GM10847 (cell line): Measurements from ENCODE around the gene TBCA.

Experiments
- POLR2A ChIP-seq: IDR thresholded peaks from 2 replicates; pipeline ENCODE4 v1.6.1; 2011; ENCODE audit not compliant: insufficient read length; ENCODE audit errors: extremely low read depth

TBCA gene

DNA sequence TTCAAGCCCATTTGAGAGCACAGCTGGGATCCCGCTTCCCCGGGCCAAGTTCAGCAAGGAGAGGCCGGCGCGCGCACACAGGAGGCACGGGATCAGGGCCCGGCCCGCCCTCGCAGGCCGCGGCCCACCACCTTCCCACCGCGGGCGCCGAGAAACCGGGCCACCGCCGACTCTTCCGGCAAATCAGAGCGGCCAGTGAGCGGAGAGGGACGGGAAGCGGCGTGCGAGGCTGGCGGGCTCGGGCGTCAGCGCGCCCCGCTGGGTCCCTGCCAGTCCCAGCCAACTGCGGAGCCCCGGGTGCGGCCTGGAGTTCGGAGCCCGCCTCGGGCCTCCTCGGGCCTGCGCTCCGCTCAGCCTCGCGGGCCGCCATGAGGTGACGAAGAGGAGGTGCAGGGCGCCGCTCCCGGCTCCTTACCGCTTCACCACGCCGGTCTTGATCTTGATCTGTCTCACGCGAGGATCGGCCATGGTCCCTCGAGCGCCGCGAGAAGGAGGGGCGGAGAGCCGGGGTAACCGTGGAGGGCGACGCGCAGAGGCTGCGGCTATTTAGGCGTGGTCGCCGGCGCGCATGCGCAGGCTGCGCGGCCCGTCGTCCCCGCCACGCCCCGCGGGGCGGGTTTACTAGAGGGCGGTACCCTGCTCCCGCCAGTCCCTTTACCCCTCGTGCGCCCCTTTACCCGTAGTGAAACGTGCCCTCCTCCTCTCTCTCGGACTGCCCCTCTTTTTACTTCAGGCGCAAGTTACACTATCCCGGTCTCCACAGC lies at the start of gene TBCA:
TSS of gene TBCA (minus strand) at position 550 of the 764 bp plus-strand sequence. CDS start at position 468, 82 bp downstream.
- TF ChIP-seq POLR2A = peak; percentile 71

DNA sequence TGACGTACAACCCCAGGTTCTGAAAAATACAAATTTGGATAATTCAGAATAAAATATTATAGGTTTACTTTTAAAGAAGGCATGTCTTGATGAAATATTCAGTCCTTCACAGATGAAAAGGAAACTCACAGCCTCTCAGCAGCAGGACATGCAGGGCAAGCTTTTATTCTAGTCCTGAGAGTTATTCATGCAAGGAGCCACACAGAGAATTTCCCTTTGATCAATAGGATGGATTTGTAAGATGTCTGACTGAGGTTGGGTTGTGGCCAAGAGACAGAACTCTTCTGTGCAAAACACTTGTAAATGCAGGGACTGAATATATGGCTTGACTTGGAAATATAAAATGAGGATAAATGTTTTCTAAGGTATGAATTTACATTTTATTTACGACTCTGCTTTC lies 48.8 kb upstream of the TBCA start:
- no peak for TF ChIP-seq POLR2A

- TF ChIP-seq POLR2A = no peak
Observed at GRCh38 chr5:77816686-77817085, 40.5 kb upstream of the TBCA start.

DNA sequence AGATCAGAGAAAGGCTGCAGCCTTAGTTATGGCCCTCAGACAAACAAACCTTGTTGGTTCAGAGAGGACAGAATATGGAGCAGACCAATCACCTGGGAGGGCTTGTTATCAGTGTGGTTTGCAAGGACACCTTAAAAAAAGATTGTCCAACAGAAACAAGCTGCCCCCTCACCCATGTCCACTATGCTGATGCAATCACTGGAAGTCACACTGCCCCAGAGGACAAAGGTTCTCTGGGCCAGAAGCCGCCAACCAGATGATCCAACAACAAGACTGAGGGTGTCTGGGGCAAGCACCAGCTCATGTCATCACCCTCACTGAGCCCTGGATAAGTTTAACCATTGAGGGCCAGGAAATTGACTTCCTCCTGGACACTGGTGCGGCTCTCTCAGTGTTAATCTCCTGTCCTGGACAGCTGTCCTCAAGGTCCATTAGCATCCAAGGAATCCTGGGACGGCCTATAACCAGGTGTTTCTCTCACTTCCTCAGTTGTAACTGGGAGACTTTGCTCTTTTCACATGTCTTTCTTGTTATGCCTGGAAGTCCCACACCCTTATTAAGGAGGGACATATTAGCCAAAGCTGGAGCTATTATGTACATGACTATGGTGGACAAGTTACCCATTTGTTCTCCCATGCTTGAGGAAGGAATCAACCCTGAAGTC lies 36.9 kb upstream of the TBCA start:
- no peak for TF ChIP-seq POLR2A

DNA sequence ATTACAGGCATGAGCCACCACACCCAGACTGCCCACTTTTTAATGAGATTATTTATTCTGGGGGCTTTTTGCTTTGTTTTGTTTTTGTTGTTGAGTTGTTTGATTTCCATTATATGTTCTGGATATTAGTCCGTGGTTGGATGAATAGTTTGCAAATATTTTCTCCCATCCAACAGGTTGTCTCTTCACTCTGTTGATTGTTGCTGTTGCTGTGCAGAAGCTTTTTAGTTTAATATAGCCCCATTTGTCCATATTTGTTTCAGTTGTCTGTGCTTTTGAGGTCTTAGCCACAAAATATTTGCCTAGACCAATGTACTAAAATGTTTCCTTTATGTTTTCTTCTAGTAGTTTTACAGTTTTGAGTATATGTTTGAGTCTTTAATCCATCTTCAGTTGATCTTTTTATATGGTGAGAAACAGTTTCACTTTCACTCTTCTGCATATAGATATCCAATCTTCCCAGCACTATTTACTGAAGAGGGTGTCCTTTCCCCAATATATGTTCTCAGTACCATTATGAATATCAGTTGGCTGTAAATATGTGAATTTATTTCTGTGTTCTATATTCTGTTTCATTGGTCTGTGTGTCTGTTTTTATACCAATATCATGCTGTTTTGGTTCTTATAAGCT lies 30.2 kb upstream of the TBCA start:
- no peak for TF ChIP-seq POLR2A

GRCh38 chr5:77798456-77798855 lies 22.3 kb upstream of the TBCA start:
- no peak for TF ChIP-seq POLR2A

GRCh38 chr5:77797136-77797535 lies 21.0 kb upstream of the TBCA start:
- TF ChIP-seq POLR2A = no peak

DNA sequence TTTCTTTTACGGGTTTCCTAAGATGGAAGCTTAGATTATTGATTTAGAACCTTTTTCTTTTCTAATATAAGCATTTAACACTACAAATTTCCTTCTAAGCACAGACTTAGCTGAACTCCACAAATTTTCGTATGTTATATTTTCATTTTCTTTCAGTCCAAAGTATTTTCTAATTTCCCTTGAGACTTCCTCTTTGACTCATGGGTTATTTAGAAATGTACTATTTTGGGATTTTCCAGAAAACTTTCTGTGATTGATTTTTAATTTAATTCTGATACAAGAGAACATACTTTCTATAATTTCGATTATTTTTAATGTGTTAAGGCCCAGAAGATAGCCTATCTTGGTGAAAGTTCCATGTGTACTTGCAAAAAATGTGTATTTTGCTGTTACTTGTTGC lies 19.7 kb upstream of the TBCA start:
- no peak for TF ChIP-seq POLR2A

DNA sequence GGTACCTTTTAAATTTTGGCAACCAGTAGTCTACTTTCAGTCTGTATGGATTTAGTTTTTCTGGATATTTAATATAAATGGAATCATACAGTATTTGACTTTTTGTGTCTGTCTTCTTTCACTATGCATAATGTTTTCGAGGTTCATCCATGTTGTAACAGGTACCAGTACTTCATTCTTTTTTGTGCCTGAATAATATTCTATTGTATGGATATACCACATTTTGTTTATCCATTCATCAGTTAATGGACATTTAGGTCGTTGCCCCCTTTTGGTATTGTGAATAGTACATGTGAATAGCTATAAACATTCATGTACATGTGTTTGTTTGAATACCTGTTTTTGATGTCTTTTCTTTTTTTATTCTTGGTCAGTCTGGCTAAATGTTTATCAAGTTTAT lies 19.1 kb upstream of the TBCA start:
- TF ChIP-seq POLR2A = no peak

DNA sequence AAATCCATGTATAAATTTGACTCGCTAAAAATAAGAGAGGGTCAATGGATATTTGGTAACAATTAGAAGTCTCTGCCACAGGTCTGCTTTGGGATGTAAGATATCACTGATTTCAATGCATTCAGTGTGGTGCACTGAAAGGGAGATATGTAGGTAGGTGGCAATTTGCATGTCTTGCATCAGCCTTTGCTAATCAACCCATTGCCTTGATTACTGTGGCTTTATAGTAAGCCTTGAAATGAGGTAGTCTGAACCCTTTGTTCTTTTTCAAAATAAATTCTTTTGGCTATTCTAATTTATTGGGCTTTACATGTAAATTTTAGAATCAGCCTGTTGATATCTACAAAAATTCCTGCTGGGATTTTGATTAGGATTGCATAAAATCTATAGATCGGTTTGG lies 15.8 kb upstream of the TBCA start:
- no peak for TF ChIP-seq POLR2A

- TF ChIP-seq POLR2A = no peak
Observed at GRCh38 chr5:77791356-77791755, 15.2 kb upstream of the TBCA start.

DNA sequence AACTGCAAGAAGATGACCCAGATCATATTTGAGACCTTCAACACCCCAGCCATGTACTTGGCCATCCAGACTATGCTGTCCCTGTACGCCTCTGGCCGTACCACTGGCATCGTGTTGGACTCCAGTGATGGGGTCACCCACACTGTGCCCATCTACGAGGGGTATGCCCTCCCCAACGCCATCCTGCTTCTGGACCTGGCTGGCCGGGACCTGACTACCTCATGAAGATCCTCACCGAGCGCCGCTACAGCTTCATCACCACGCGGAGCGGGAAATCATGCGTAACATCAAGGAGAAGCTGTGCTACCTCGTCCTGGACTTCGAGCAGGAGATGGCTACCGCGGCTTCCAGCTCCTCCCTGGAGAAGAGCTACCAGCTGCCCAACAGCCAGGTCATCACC lies 9.1 kb upstream of the TBCA start:
- no peak for TF ChIP-seq POLR2A

GRCh38 chr5:77784735-77785134 lies 8.6 kb upstream of the TBCA start:
- no peak for TF ChIP-seq POLR2A

DNA sequence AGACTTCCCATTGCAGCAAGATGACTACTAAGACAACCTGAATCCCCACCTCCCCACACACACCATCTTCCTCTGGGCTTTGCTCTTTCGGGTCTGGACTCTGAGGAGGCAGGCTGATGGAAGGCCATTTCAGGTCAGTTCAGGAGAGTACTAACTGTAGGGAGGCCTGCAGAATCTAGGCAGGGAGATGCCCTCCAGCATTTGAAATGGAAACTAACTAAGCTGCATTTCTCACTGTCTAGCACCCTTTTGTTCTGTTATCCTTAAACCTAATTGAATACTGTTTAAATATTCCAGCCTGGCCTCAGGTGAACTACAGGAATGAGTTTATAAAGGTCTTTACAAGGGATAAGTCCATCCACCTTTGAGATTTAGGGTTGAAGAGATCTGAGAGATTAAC lies 4.9 kb upstream of the TBCA start:
- no peak for TF ChIP-seq POLR2A

GRCh38 chr5:77778881-77779438 lies 2.8 kb upstream of the TBCA start:
- TF ChIP-seq POLR2A = no peak

GRCh38 chr5:77778398-77778797 lies 2.3 kb upstream of the TBCA start:
- TF ChIP-seq POLR2A = no peak
